GM12878 (cell line): ENCODE data around the gene IRF2BPL. TPM values are rescaled to one million over a fixed set of nuclear protein-coding genes. Genes with fewer than 3 reads are reported as not detected.

ENCODE experiments used
- ATAC-seq: fragments of 200-7000 bp; cut with Tn5 transposase; 3 replicates; pipeline ENCODE4 v1.9.1; 2020; ENCODE audit warnings: mild to moderate bottlenecking, moderate library complexity
- BruUV-seq: library from RNA; stranded (reverse); fragments of 400-500 nt; replicated peaks from 2 replicates; lab custom pipeline; 2021; lab: Mats Ljungman, UMichigan
- CTCF ChIA-PET: fragments of 300-600 bp; sonication (Branson Sonifier 250); formaldehyde crosslinking; extraction: SDS; loops from one replicate; lab custom pipeline; 2021; ENCODE audit warnings: inconsistent platforms; lab: Yijun Ruan, JAX
- POLR2A ChIA-PET: fragments of 350-600 bp; formaldehyde crosslinking; extraction: SDS; loops from one replicate; lab custom pipeline; 2021; ENCODE audit warnings: inconsistent platforms; lab: Charles Lee
- RAD21 ChIA-PET: fragments of 300-600 bp; sonication (Branson Sonifier 250); formaldehyde crosslinking; loops from one replicate; lab custom pipeline; 2023; ENCODE audit warnings: antibody characterized with exemption; ENCODE audit not compliant: unreplicated experiment; lab: Charles Lee
- SMC1A ChIA-PET: fragments of 300-600 bp; sonication (Branson Sonifier 250); formaldehyde crosslinking; loops from one replicate; lab custom pipeline; 2023; ENCODE audit not compliant: unreplicated experiment, uncharacterized antibody; lab: Charles Lee
- DNase-seq: peaks from one replicate; pipeline ENCODE4 v3.0.0-alpha.2; 2011; ENCODE audit warnings: low read depth, low spot score
- FAIRE-seq: peaks from 3 replicates; lab custom pipeline; 2011; peaks lifted over from hg19 to GRCh38; lab: Jason Lieb, UNC
- H2AFZ ChIP-seq: 2 replicates; pipeline ENCODE4 v1.6.0; 2011; ENCODE audit warnings: low read depth, low read length, control low read depth; ENCODE audit not compliant: control insufficient read depth
- H3K27ac ChIP-seq: 2 replicates; pipeline ENCODE4 v1.5.1; 2011; ENCODE audit warnings: control low read depth; ENCODE audit not compliant: control insufficient read depth, insufficient read depth
- H3K27me3 ChIP-seq, 2 experiments: replicated peaks in 1 of 2; 2 replicates each; pipeline versions ENCODE4 v1.6.0 to v1.6.1; 2011; ENCODE audit warnings: low read length in 1 of 2; ENCODE audit not compliant: control insufficient read depth in 2 of 2, insufficient read depth in 2 of 2
- H3K36me3 ChIP-seq, 2 experiments: 2 replicates each; pipeline ENCODE4 v1.5.1; 2011; ENCODE audit warnings: low read length in 1 of 2; ENCODE audit not compliant: control insufficient read depth in 2 of 2, insufficient read depth in 2 of 2
- H3K4me1 ChIP-seq: 2 replicates; pipeline ENCODE4 v1.6.1; 2011; ENCODE audit warnings: mild to moderate bottlenecking, low read length, moderate library complexity, mixed read lengths; ENCODE audit not compliant: control insufficient read depth, insufficient read depth
- H3K4me2 ChIP-seq: 2 replicates; pipeline ENCODE4 v1.6.0; 2011; ENCODE audit warnings: control low read depth; ENCODE audit not compliant: control insufficient read depth, insufficient read depth
- H3K4me3 ChIP-seq: fragments of 200-600 bp; sonication (generic); 2 replicates; pipeline ENCODE4 v1.5.1; 2016
- H3K79me2 ChIP-seq: 2 replicates; pipeline ENCODE4 v1.6.0; 2011; ENCODE audit warnings: low read length; ENCODE audit not compliant: control insufficient read depth, insufficient read depth
- H3K9ac ChIP-seq: 2 replicates; pipeline ENCODE4 v1.8.0; 2011; ENCODE audit warnings: low read length, control low read depth, mixed read lengths; ENCODE audit not compliant: control insufficient read depth, insufficient read depth
- H3K9me3 ChIP-seq: replicated peaks from 3 replicates; pipeline ENCODE4 v1.5.1; 2011; ENCODE audit warnings: mild to moderate bottlenecking, low read length; ENCODE audit not compliant: control insufficient read depth, insufficient read depth
- H4K20me1 ChIP-seq: 2 replicates; pipeline ENCODE4 v1.6.0; 2011; ENCODE audit not compliant: control insufficient read depth, insufficient read depth
- ATF7 ChIP-seq: fragments of 450-650 bp; IDR thresholded peaks from 2 replicates; pipeline ENCODE4 v1.6.1; 2016; ENCODE audit warnings: low read depth, mild to moderate bottlenecking
- BHLHE40 ChIP-seq, 2 experiments: fragments of 450-650 bp in 1 of 2; IDR thresholded peaks; 2 replicates each; pipeline ENCODE4 v1.6.1; 2011 to 2017; ENCODE audit warnings: low read depth in 2 of 2, borderline replicate concordance in 1 of 2, improper control_type of control experiment in 1 of 2, low read length in 1 of 2, mild to moderate bottlenecking in 1 of 2
- HDGF ChIP-seq: fragments of 450-650 bp; IDR thresholded peaks from 2 replicates; pipeline ENCODE4 v1.6.1; 2016; ENCODE audit warnings: antibody characterized with exemption
- MYB ChIP-seq: fragments of 150-350 bp; IDR thresholded peaks from 2 replicates; pipeline ENCODE4 v1.6.1; 2014; ENCODE audit warnings: mild to moderate bottlenecking, low read depth, low read length, borderline replicate concordance
- NFXL1 ChIP-seq: fragments of 450-650 bp; IDR thresholded peaks from 2 replicates; pipeline ENCODE4 v1.6.1; 2017; ENCODE audit warnings: antibody characterized with exemption, mild to moderate bottlenecking, borderline replicate concordance
- RUNX3 ChIP-seq: IDR thresholded peaks from 2 replicates; pipeline ENCODE4 v1.6.1; 2012; ENCODE audit warnings: low read length, inconsistent platforms
- SKIL ChIP-seq: fragments of 450-650 bp; IDR thresholded peaks from 2 replicates; pipeline ENCODE4 v1.6.1; 2017; ENCODE audit warnings: mild to moderate bottlenecking, low read depth, inconsistent platforms; ENCODE audit not compliant: poor library complexity, severe bottlenecking
- TCF3 ChIP-seq: IDR thresholded peaks from 2 replicates; pipeline ENCODE4 v1.6.1; 2012; ENCODE audit warnings: low read depth, mild to moderate bottlenecking, low read length, borderline replicate concordance; ENCODE audit not compliant: insufficient read depth
- WGBS: methylation state at CpG from one replicate; pipeline ENCODE4 v1.1.6; 2016; ENCODE audit warnings: low lambda C conversion rate; ENCODE audit not compliant: insufficient replicate concordance, insufficient coverage; ENCODE audit errors: missing lambda C conversion rate; 5-methylcytosine and 5-hydroxymethylcytosine counted together
- in situ Hi-C: fragments of 300-500 bp; cut with MboI; formaldehyde crosslinking; loops from 9 replicates; pipeline ENCODE4 v1.14.3; 2018; ENCODE audit warnings: mixed read lengths
- intact Hi-C: fragments of 100-400 bp; cut with micrococcal nuclease; formaldehyde crosslinking; loops from one replicate; pipeline ENCODE4 v1.14.2; 2022; ENCODE audit not compliant: unreplicated experiment
- polyA plus RNA-seq, 11 experiments: library from polyadenylated mRNA; depleted of rRNA in 4 of 11; unstranded in 6 of 11; stranded (reverse) in 5 of 11; fragments of >200 nt; fragmentation: Nextera tagmentation in 4 of 11; fragmentation: Illumina TruSeq in 1 of 11; extraction: Ambion mirVana in 4 of 11; extraction: Trizol in 1 of 11; gene quantifications; 1 replicate in 1 of 11; 2 replicates in 10 of 11; pipeline versions ENCODE4 v1.2.1 to v1.2.3, GENCODE V29; 2011 to 2016; ENCODE audit warnings: inconsistent platforms in 2 of 11, missing spikeins in 2 of 11, low read depth in 1 of 11
- total RNA-seq, 4 experiments: library from RNA; depleted of rRNA in 3 of 4; stranded (reverse); fragments of >200 nt in 3 of 4; fragmentation: Illumina TruSeq in 1 of 4; extraction: Trizol in 1 of 4; gene quantifications; 2 replicates each; pipeline versions ENCODE4 v1.2.1 to v1.2.3, GENCODE V29; 2013 to 2021

The IRF2BPL gene
- total and polyA plus RNA-seq, 10 of the 15 experiments (the other 5 are each of a cell fraction or from before 2014, with no cell fraction given) = 1.2 to 34.5 (median 3.1) TPM

- intact Hi-C loops (no loop called here), in situ Hi-C loops (loop anchor here (10.0 kb wide), 3 partner anchors 152 to 352 kb away; no protein-coding TSS in a partner anchor)
- H3K9ac ChIP-seq = no peak overlapping the region
- DNase-seq = no peak
- no peak for FAIRE-seq
- H3K9me3 ChIP-seq = no peaks in the 10 kb centered on the region
- peak overlapping the region; percentile 51; the same call in 1 of the 2 replicates for H3K4me2 ChIP-seq
- no peaks in the 10 kb centered on the region for H3K79me2 ChIP-seq
- no peak for TF ChIP-seq HDGF
- no peak for TF ChIP-seq BHLHE40 (IDR thresholded peaks at IDR 0.05; ENCODE audit: borderline replicate concordance in 1 of 2, low read depth in 2 of 2, low read length in 1 of 2)
- TF ChIP-seq SKIL = no peak
- TF ChIP-seq RUNX3 = no peak
- TF ChIP-seq TCF3 = no peak
- no peak for TF ChIP-seq NFXL1
- TF ChIP-seq MYB = no peak
- TF ChIP-seq ATF7 = no peak
- peaks cover 14% of the 10 kb centered on the region for H3K4me1 ChIP-seq
- CTCF ChIA-PET = interaction anchor here (0.7 to 20.7 kb wide), 17 partner anchors 12 to 193 kb away, joined by 3 to 848 read pairs (median 4); no protein-coding TSS in a partner anchor
- H4K20me1 ChIP-seq = no peaks in the 10 kb centered on the region
- RAD21 ChIA-PET = interaction anchor here (0.6 to 15.5 kb wide), 20 partner anchors 13 to 208 kb away, joined by 3 to 498 read pairs (median 5); partner anchors contain the start of gene CIPC
- POLR2A ChIA-PET = interaction anchor here (0.9 to 1.0 kb wide), 3 partner anchors 105 to 152 kb away, joined by 3 to 5 read pairs (median 3); no protein-coding TSS in a partner anchor
- no TSS peak for BruUV-seq
- H2AFZ ChIP-seq = no peak overlapping the region
- WGBS = 84% methylated on average over 10 of the region's 10 CpGs
- H3K4me3 ChIP-seq = no peak overlapping the region
- H3K27ac ChIP-seq = no peak overlapping the region
- H3K27me3 ChIP-seq = peaks cover 0 to 10% of the 10 kb centered on the region in 2 experiments; a peak in 2 of 4 replicates
- H3K36me3 ChIP-seq = no peaks in the 10 kb centered on the region
- SMC1A ChIA-PET = interaction anchor here (0.9 to 9.6 kb wide), 17 partner anchors 12 to 356 kb away, joined by 3 to 370 read pairs (median 7); no protein-coding TSS in a partner anchor
- ATAC-seq = no peak
These were observed 38.2 kb upstream of the IRF2BPL start for GRCh38 chr14:77066578-77067172.
